H1 (cell line): ENCODE results near the gene YARS2. TPM values are rescaled to one million over a fixed set of nuclear protein-coding genes. Genes with fewer than 3 reads are reported as not detected.

Experiments used
- CTCF ChIA-PET: fragments of 300-600 bp; sonication (Branson Sonifier 250); formaldehyde crosslinking; loops from one replicate; lab custom pipeline; 2021; ENCODE audit not compliant: partially characterized antibody; lab: Charles Lee
- POLR2A ChIA-PET: fragments of 300-600 bp; sonication (Branson Sonifier 250); formaldehyde crosslinking; loops from one replicate; lab custom pipeline; 2021; ENCODE audit warnings: inconsistent platforms; ENCODE audit not compliant: partially characterized antibody; lab: Charles Lee
- DNase-seq, 2 experiments: peaks; one replicate each; pipeline versions ENCODE4 v3.0.0 to v3.0.0-alpha.2; 2010 to 2022; ENCODE audit warnings: low spot score in 2 of 2, low read depth in 1 of 2, mixed read lengths in 1 of 2
- FAIRE-seq: peaks from 2 replicates; lab custom pipeline; 2011; peaks lifted over from hg19 to GRCh38; lab: Jason Lieb, UNC
- H2AFZ ChIP-seq: 2 replicates; pipeline ENCODE4 v1.8.1; 2012; ENCODE audit warnings: low read length, inconsistent platforms
- H2AK5ac ChIP-seq: 2 replicates; pipeline ENCODE4 v1.6.1; 2013; ENCODE audit warnings: low read depth, low read length
- H2BK120ac ChIP-seq: replicated peaks from 2 replicates; pipeline ENCODE3; 2013; ENCODE audit warnings: low read depth, low read length, inconsistent platforms
- H2BK12ac ChIP-seq: 2 replicates; pipeline ENCODE4 v1.6.1; 2013; ENCODE audit warnings: low read depth, low read length
- H2BK15ac ChIP-seq: 2 replicates; pipeline ENCODE4 v1.6.1; 2013; ENCODE audit warnings: low read length
- H2BK20ac ChIP-seq: 2 replicates; pipeline ENCODE4 v1.6.1; 2013; ENCODE audit warnings: low read length
- H2BK5ac ChIP-seq: 2 replicates; pipeline ENCODE4 v1.6.1; 2013; ENCODE audit warnings: low read depth, low read length
- H3K14ac ChIP-seq: 2 replicates; pipeline ENCODE4 v1.6.1; 2013; ENCODE audit warnings: inconsistent platforms; ENCODE audit not compliant: insufficient read length
- H3K18ac ChIP-seq: 2 replicates; pipeline ENCODE4 v1.6.1; 2013; ENCODE audit warnings: low read length; ENCODE audit errors: extremely low read depth
- H3K23ac ChIP-seq: 2 replicates; pipeline ENCODE4 v1.6.1; 2013; ENCODE audit warnings: inconsistent platforms; ENCODE audit not compliant: insufficient read length
- H3K23me2 ChIP-seq: 2 replicates; pipeline ENCODE4 v1.6.1; 2013; ENCODE audit warnings: low read depth, low read length
- H3K27ac ChIP-seq: 2 replicates; pipeline ENCODE4 v1.6.1; 2011; ENCODE audit warnings: low read depth, low read length, inconsistent platforms
- H3K27me3 ChIP-seq, 4 experiments: replicated peaks in 1 of 4; 1 replicate in 1 of 4; 2 replicates in 3 of 4; pipeline versions ENCODE4 v1.6.1 to v1.8.1; 2011 to 2013; ENCODE audit warnings: low read length in 3 of 4, mild to moderate bottlenecking in 3 of 4, inconsistent platforms in 2 of 4, mixed read lengths in 2 of 4, moderate library complexity in 1 of 4; ENCODE audit not compliant: control insufficient read depth in 3 of 4, insufficient read depth in 3 of 4; ENCODE audit errors: extremely low read depth in 1 of 4
- H3K36me3 ChIP-seq, 4 experiments: 2 replicates each; pipeline versions ENCODE4 v1.6.1 to v1.8.1; 2011 to 2013; ENCODE audit warnings: mild to moderate bottlenecking in 4 of 4, low read length in 3 of 4, moderate library complexity in 2 of 4, control low read depth in 1 of 4, inconsistent platforms in 1 of 4; ENCODE audit not compliant: insufficient read depth in 4 of 4, control insufficient read depth in 2 of 4
- H3K4ac ChIP-seq: replicated peaks from 2 replicates; pipeline ENCODE3; 2013; ENCODE audit warnings: low read length, low read depth, mixed read lengths, inconsistent platforms; ENCODE audit not compliant: insufficient read length
- H3K4me1 ChIP-seq, 4 experiments: replicated peaks in 1 of 4; 1 replicate in 1 of 4; 2 replicates in 3 of 4; pipeline versions ENCODE4 v1.6.1 to v1.8.1; 2011 to 2013; ENCODE audit warnings: low read length in 3 of 4, inconsistent platforms in 2 of 4, mixed read lengths in 1 of 4; ENCODE audit not compliant: insufficient read depth in 4 of 4, control insufficient read depth in 3 of 4
- H3K4me2 ChIP-seq, 2 experiments: 2 replicates each; pipeline versions ENCODE4 v1.6.1 to v1.8.1; 2011 to 2013; ENCODE audit warnings: low read depth in 2 of 2, low read length in 2 of 2, control low read depth in 1 of 2, inconsistent platforms in 1 of 2, mild to moderate bottlenecking in 1 of 2; ENCODE audit not compliant: insufficient read depth in 1 of 2
- H3K4me3 ChIP-seq, 4 experiments: fragments of 200-600, 300-600 bp in 1 of 4; sonication (generic), shearing (Covaris generic), sonication (Bioruptor Twin) in 1 of 4; 2 replicates each; pipeline versions ENCODE4 v1.5.1 to v1.8.1; 2011 to 2016; ENCODE audit warnings: low read length in 4 of 4, low read depth in 3 of 4, control low read depth in 2 of 4, inconsistent platforms in 2 of 4, mild to moderate bottlenecking in 2 of 4, mixed read lengths in 1 of 4, moderate library complexity in 1 of 4; ENCODE audit not compliant: insufficient read depth in 2 of 4; ENCODE audit errors: extremely low read depth in 1 of 4
- H3K56ac ChIP-seq: replicated peaks from 2 replicates; pipeline ENCODE3; 2013; ENCODE audit warnings: low read depth, mild to moderate bottlenecking, mixed read lengths, low read length, inconsistent platforms; ENCODE audit not compliant: insufficient read length
- H3K79me1 ChIP-seq: 2 replicates; pipeline ENCODE4 v1.6.1; 2013; ENCODE audit warnings: low read depth, low read length, control low read depth
- H3K79me2 ChIP-seq, 2 experiments: 2 replicates each; pipeline versions ENCODE4 v1.6.1 to v1.8.1; 2012 to 2013; ENCODE audit warnings: low read length in 2 of 2, mild to moderate bottlenecking in 2 of 2, inconsistent platforms in 1 of 2; ENCODE audit not compliant: insufficient read depth in 2 of 2, control insufficient read depth in 1 of 2
- H3K9ac ChIP-seq, 4 experiments: replicated peaks in 1 of 4; 1 replicate in 1 of 4; 2 replicates in 3 of 4; pipeline versions ENCODE4 v1.6.1 to v1.8.1; 2011 to 2013; ENCODE audit warnings: low read depth in 3 of 4, low read length in 3 of 4, control low read depth in 2 of 4, mild to moderate bottlenecking in 2 of 4, moderate library complexity in 2 of 4, inconsistent platforms in 1 of 4; ENCODE audit errors: extremely low read depth in 1 of 4
- H3K9me3 ChIP-seq, 2 experiments: 2 replicates each; pipeline versions ENCODE4 v1.6.1 to v1.8.1; 2012 to 2013; ENCODE audit warnings: mild to moderate bottlenecking in 2 of 2, moderate library complexity in 2 of 2, control low read depth in 1 of 2, inconsistent platforms in 1 of 2, low read depth in 1 of 2, low read length in 1 of 2, mixed read lengths in 1 of 2; ENCODE audit not compliant: insufficient read depth in 2 of 2
- H4K20me1 ChIP-seq, 2 experiments: replicated peaks in 1 of 2; 2 replicates each; pipeline versions ENCODE3 to v1.8.1; 2011 to 2013; ENCODE audit warnings: inconsistent platforms in 2 of 2, low read length in 2 of 2, mild to moderate bottlenecking in 1 of 2; ENCODE audit not compliant: insufficient read depth in 2 of 2, control insufficient read depth in 1 of 2
- H4K5ac ChIP-seq: 2 replicates; pipeline ENCODE4 v1.6.1; 2013; ENCODE audit warnings: low read length, low read depth, mixed read lengths, inconsistent platforms; ENCODE audit not compliant: insufficient read length
- H4K8ac ChIP-seq: 2 replicates; pipeline ENCODE4 v1.8.0; 2013; ENCODE audit warnings: mild to moderate bottlenecking, moderate library complexity, low read length, inconsistent platforms; ENCODE audit not compliant: insufficient read depth; ENCODE audit errors: extremely low read depth
- H4K91ac ChIP-seq: replicated peaks from 2 replicates; pipeline ENCODE3; 2013; ENCODE audit warnings: low read length, mixed read lengths, inconsistent platforms; ENCODE audit not compliant: insufficient read length
- CHD1 ChIP-seq: IDR thresholded peaks from 2 replicates; pipeline ENCODE4 v1.6.1; 2012; ENCODE audit warnings: low read depth, low read length, improper control_type of control experiment
- KDM5A ChIP-seq: fragments of 200-600 bp; IDR thresholded peaks from 2 replicates; pipeline ENCODE4 v1.7.1; 2012; ENCODE audit warnings: mild to moderate bottlenecking, low read length, inconsistent platforms, mixed read lengths
- SAP30 ChIP-seq: fragments of 300-600 bp; sonication (generic); IDR thresholded peaks from 2 replicates; pipeline ENCODE4 v1.7.1; 2012; ENCODE audit warnings: low read length, moderate library complexity, mild to moderate bottlenecking, inconsistent platforms; ENCODE audit not compliant: insufficient read depth, insufficient replicate concordance
- USF2 ChIP-seq: IDR thresholded peaks from 2 replicates; pipeline ENCODE4 v1.6.1; 2011; ENCODE audit warnings: low read length, improper control_type of control experiment
- WGBS, 2 experiments: shearing (Covaris generic) in 1 of 2; methylation state at CpG; one replicate each; pipeline versions ENCODE4 v1.1.6 to v1.1.7; 2013 to 2015; ENCODE audit warnings: low lambda C conversion rate in 2 of 2, mixed read lengths in 2 of 2, inconsistent platforms in 1 of 2, low coverage in 1 of 2, missing lambda C conversion rate in 1 of 2; ENCODE audit not compliant: insufficient replicate concordance in 2 of 2, insufficient coverage in 1 of 2, insufficient read length in 1 of 2; ENCODE audit errors: extremely low coverage in 1 of 2, missing lambda C conversion rate in 1 of 2; 5-methylcytosine and 5-hydroxymethylcytosine counted together
- polyA plus RNA-seq, 7 experiments: library from polyadenylated mRNA; depleted of rRNA in 3 of 7; stranded (reverse) in 5 of 7; unstranded in 2 of 7; fragments of >200 nt in 5 of 7; fragments of 200-250 nt in 2 of 7; gene quantifications; 1 replicate in 5 of 7; 2 replicates in 1 of 7; 4 replicates in 1 of 7; pipeline versions ENCODE4 v1.2.1 to v1.2.3, GENCODE V29; 2011 to 2013; ENCODE audit warnings: missing spikeins in 2 of 7, mixed read lengths in 2 of 7
- total RNA-seq: library from RNA; stranded (reverse); fragmentation: NEBNext Ultra II Directional; extraction: Animal tissue kit (Norgen Biotek cat#: 25700); gene quantifications from 2 replicates; pipeline ENCODE4 v1.2.1, GENCODE V29; 2021

The YARS2 gene
- total and polyA plus RNA-seq, 2 of the 8 experiments (the other 6 are each of a cell fraction or from before 2014, with no cell fraction given): 29.9 to 41.4 TPM

- H3K18ac ChIP-seq: no peak overlapping the region
- CTCF ChIA-PET: no interaction called here
- no peak overlapping the region for H2AK5ac ChIP-seq
Measured at GRCh38 chr12:32765906-32766305, 10.2 kb upstream of the YARS2 start.

More at GRCh38 chr12:32765906-32766305, 10.2 kb upstream of the YARS2 start:
- Histone ChIP-seq H3K23ac (no peak overlapping the region), H3K56ac (no peak overlapping the region), H4K8ac (no peak overlapping the region), H2BK15ac (no peak overlapping the region), H2BK12ac (no peak overlapping the region), H2AFZ (no peak overlapping the region), H3K36me3 (no peaks in the 10 kb centered on the region), H4K20me1 (no peaks in the 10 kb centered on the region), H3K27me3 (no peaks in the 10 kb centered on the region), H3K79me2 (no peaks in the 10 kb centered on the region), H3K14ac (no peak overlapping the region), H3K23me2 (no peaks in the 10 kb centered on the region), H3K79me1 (no peaks in the 10 kb centered on the region), H2BK20ac (no peak overlapping the region), H2BK5ac (no peak overlapping the region), H3K27ac (no peak overlapping the region), H3K9me3 (no peaks in the 10 kb centered on the region), H4K91ac (no peak overlapping the region), H3K4ac (no peak overlapping the region), H2BK120ac (no peak overlapping the region), H4K5ac (no peak overlapping the region), H3K4me1 (no peaks in the 10 kb centered on the region), H3K4me2 (no peak overlapping the region), H3K9ac (no peak overlapping the region), H3K4me3 (no peak overlapping the region)
- FAIRE-seq: no peak
- DNase-seq: no peak
- WGBS, 2 experiments: 92% methylated on average over 4 of the region's 4 CpGs; no CpG with 5 or more reads in 1 of the 2 experiments
- POLR2A ChIA-PET: no interaction called here
- TF ChIP-seq USF2 (no peak), KDM5A (no peak), SAP30 (no peak), CHD1 (no peak)
